HEK293 (cell line): Measurements from ENCODE around the gene LKAAEAR1.

Experiments used
- ZNF239 ChIP-seq: fragments of 450-650 bp; formaldehyde crosslinking; IDR thresholded peaks from 2 replicates; pipeline ENCODE4 v1.5.1; 2016; ENCODE audit warnings: missing biosample characterization, missing genetic modification characterization
- TF ChIP-seq, protein P1 (sequence below): fragments of 450-650 bp; formaldehyde crosslinking; IDR thresholded peaks from 2 replicates; pipeline ENCODE4 v1.5.1; 2016; ENCODE audit warnings: missing biosample characterization, missing genetic modification characterization

DNA sequence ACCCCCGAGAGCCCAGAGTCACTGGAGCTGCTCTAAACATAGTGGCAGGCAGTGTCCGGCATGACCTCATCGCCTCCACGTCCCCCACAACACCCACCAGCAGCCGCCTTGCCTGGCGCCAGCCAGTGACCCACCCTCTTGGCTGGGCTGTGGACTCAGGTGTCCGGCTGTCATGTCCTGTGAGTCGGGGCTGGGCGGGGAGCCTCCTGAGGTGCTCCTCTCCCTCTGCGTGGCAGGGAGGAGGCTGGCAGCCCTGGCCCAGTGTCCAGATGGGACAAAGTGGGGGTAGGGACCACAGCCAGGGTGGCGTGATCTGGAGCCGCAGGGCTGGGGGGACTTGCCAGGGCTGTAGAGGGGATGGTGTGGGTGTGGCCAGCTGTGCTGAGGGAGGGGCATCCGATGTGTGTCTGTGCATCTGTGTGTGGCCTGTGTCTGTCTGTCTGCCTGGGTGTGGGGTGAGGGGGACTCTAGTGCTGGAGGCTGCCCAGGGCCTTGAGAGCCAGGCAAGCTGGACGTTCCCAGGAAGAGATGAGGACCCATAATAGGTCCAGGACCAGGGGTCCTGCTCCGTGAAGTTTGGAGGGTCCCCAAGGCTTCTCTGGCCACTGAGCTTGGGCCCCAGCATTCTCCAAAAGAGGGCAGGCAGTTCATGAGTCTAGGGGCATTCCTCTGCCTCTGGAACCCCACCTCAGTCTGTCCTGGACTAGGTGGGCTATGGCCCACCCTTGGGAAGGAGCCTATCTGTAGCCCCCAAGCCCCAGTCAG is 32.5 kb downstream of the LKAAEAR1 start:
- TF ChIP-seq, protein P1, sequence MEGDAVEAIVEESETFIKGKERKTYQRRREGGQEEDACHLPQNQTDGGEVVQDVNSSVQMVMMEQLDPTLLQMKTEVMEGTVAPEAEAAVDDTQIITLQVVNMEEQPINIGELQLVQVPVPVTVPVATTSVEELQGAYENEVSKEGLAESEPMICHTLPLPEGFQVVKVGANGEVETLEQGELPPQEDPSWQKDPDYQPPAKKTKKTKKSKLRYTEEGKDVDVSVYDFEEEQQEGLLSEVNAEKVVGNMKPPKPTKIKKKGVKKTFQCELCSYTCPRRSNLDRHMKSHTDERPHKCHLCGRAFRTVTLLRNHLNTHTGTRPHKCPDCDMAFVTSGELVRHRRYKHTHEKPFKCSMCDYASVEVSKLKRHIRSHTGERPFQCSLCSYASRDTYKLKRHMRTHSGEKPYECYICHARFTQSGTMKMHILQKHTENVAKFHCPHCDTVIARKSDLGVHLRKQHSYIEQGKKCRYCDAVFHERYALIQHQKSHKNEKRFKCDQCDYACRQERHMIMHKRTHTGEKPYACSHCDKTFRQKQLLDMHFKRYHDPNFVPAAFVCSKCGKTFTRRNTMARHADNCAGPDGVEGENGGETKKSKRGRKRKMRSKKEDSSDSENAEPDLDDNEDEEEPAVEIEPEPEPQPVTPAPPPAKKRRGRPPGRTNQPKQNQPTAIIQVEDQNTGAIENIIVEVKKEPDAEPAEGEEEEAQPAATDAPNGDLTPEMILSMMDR (tag by site-specific recombination) = no peak
- no peak for TF ChIP-seq ZNF239 (tag by site-specific recombination)
